Loucy (cell line): ENCODE results near the gene DDX24.

Experiments used
- CTCF ChIP-seq: fragments of 200-600 bp; sonication (generic); conservative IDR thresholded peaks from 2 replicates; pipeline ENCODE4 v1.5.1; 2014; ENCODE audit warnings: mild to moderate bottlenecking, antibody characterized with exemption, low read length
- EZH2phosphoT487 ChIP-seq: fragments of 200-600 bp; IDR thresholded peaks from 2 replicates; pipeline ENCODE4 v1.6.1; 2018; ENCODE audit warnings: antibody characterized with exemption, mild to moderate bottlenecking, moderate library complexity, borderline replicate concordance

GRCh38 chr14:94018308-94018707, 62.7 kb downstream of the DDX24 start:
- no peak for TF ChIP-seq CTCF
- no peak for TF ChIP-seq EZH2phosphoT487
